Esophagus muscularis mucosa (tissue), 3 donors: Measurements from ENCODE around the gene UPP2.

Experiments
- CTCF ChIP-seq, 3 experiments: fragments of 200-600 bp in 2 of 3; fragments of 450-650 bp in 1 of 3; sonication (generic) in 2 of 3; IDR thresholded peaks; one replicate each; pipeline ENCODE4 v1.5.1; 2017 to 2019; ENCODE audit warnings: antibody characterized with exemption in 3 of 3, mild to moderate bottlenecking in 2 of 3, moderate library complexity in 1 of 3
- POLR2A ChIP-seq: fragments of 450-650 bp; IDR thresholded peaks from one replicate; pipeline ENCODE4 v1.6.1; 2017; ENCODE audit warnings: antibody characterized with exemption, moderate library complexity, mild to moderate bottlenecking, low read depth
- POLR2AphosphoS5 ChIP-seq, 2 donors: sonication (generic); formaldehyde crosslinking; IDR thresholded peaks; one replicate each; pipeline ENCODE4 v1.6.1; 2017; ENCODE audit warnings: antibody characterized with exemption in 2 of 2

DNA sequence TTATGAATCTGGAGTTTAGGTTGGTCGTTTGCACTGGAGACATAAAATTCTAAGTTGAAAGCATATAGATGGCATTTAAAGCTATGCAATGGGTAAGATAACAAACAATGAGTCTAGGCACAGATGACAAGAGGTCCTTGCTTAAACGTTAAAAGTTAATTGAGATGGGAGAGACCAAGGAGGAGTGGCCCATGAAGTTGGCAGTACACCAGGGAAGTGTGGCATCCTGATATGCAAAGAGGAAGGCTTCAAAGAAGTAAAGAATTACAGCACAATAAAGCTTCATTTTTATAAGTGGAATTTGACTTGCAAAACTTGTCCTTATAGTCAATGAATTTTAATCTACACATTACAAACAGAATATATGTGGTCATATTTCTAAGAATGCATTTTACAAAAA lies 23.2 kb downstream of the UPP2 start:
- TF ChIP-seq CTCF (IDR thresholded peaks at IDR 0.05) (no peak), POLR2A (no peak), POLR2AphosphoS5 (IDR thresholded peaks at IDR 0.05) (no peak)
